Thyroid gland (tissue), 4 donors: ENCODE measurements around the gene SNCB. TPM values are rescaled to one million over a fixed set of nuclear protein-coding genes. Genes with fewer than 3 reads are reported as not detected.

Source experiments
- DNase-seq, 2 donors: peaks; one replicate each; pipeline ENCODE4 v3.0.0-alpha.2; 2019
- H3K27ac ChIP-seq, 3 donors: fragments of 200-600 bp; sonication (generic); 1 replicate in 2 of 3; 2 replicates in 1 of 3; pipeline ENCODE4 v1.5.1; 2016 to 2019; ENCODE audit warnings: mild to moderate bottlenecking in 1 of 3, moderate library complexity in 1 of 3
- H3K27me3 ChIP-seq: fragments of 200-600 bp; sonication (generic); one replicate; pipeline ENCODE4 v1.5.1; 2019
- H3K36me3 ChIP-seq, 2 donors: fragments of 200-600 bp; sonication (generic); one replicate each; pipeline ENCODE4 v1.5.1; 2016 to 2019
- H3K4me1 ChIP-seq, 2 donors: fragments of 200-600 bp; sonication (generic); one replicate each; pipeline ENCODE4 v1.5.1; 2017 to 2019
- H3K4me3 ChIP-seq, 3 donors: fragments of 200-600 bp; sonication (generic); replicated peaks in 1 of 3; 1 replicate in 2 of 3; 2 replicates in 1 of 3; pipeline ENCODE4 v1.5.1; 2016; ENCODE audit warnings: mild to moderate bottlenecking in 1 of 3
- H3K9me3 ChIP-seq: fragments of 200-600 bp; sonication (generic); one replicate; pipeline ENCODE4 v1.5.1; 2017
- CTCF ChIP-seq, 6 experiments: fragments of 200-600 bp in 3 of 6; fragments of 450-650 bp in 3 of 6; sonication (generic) in 3 of 6; IDR thresholded peaks; one replicate each; pipeline ENCODE4 v1.5.1; 2016 to 2019; ENCODE audit warnings: antibody characterized with exemption in 6 of 6, mild to moderate bottlenecking in 2 of 6, inconsistent platforms in 1 of 6, moderate library complexity in 1 of 6
- POLR2A ChIP-seq, 2 donors: fragments of 450-650 bp; IDR thresholded peaks; one replicate each; pipeline ENCODE4 v1.6.1; 2017; ENCODE audit warnings: antibody characterized with exemption in 2 of 2, mild to moderate bottlenecking in 2 of 2, moderate library complexity in 1 of 2
- WGBS, 2 donors: methylation state at CpG; one replicate each; pipeline ENCODE4 v1.1.5; 2017; 5-methylcytosine and 5-hydroxymethylcytosine counted together
- intact Hi-C: fragments of 100-400 bp; cut with DNase I; formaldehyde crosslinking; loops from one replicate; pipeline ENCODE4 v1.15.1; 2023
- total RNA-seq, 4 donors: library from RNA; depleted of rRNA; stranded (reverse); fragments of >200 nt; gene quantifications; one replicate each; pipeline ENCODE4 v1.2.3, GENCODE V29; 2016

The SNCB gene
- total RNA-seq, 4 donors from 2014 or later: not detected

- TF ChIP-seq CTCF (IDR thresholded peaks at IDR 0.05): no peak
- no peak for TF ChIP-seq POLR2A (IDR thresholded peaks at IDR 0.05)
- H3K4me3 ChIP-seq: no peak overlapping the region
- intact Hi-C loops: no loop called here
- H3K27me3 ChIP-seq: no peaks in the 10 kb centered on the region
- H3K36me3 ChIP-seq: no peaks in the 10 kb centered on the region
- DNase-seq: no peak
- no peaks in the 10 kb centered on the region for H3K4me1 ChIP-seq
- 53 to 62% methylated on average over 18 of the region's 18 CpGs for WGBS, 2 donors
- H3K27ac ChIP-seq: no peak overlapping the region
- no peaks in the 10 kb centered on the region for H3K9me3 ChIP-seq
These were observed 41.8 kb upstream of the SNCB start for GRCh38 chr5:176671890-176672747.

GRCh38 chr5:176671399-176671798, 41.1 kb upstream of the SNCB start:
- no peaks in the 10 kb centered on the region for H3K27me3 ChIP-seq
- no peak overlapping the region for H3K27ac ChIP-seq
- intact Hi-C loops: no loop called here
- no peaks in the 10 kb centered on the region for H3K9me3 ChIP-seq
- H3K36me3 ChIP-seq: no peaks in the 10 kb centered on the region
- DNase-seq: no peak
- H3K4me3 ChIP-seq: no peak overlapping the region
- no peak for TF ChIP-seq CTCF (IDR thresholded peaks at IDR 0.05)
- TF ChIP-seq POLR2A (IDR thresholded peaks at IDR 0.05): no peak
- no peaks in the 10 kb centered on the region for H3K4me1 ChIP-seq
- WGBS, 2 donors: 65 to 70% methylated on average over 4 of the region's 4 CpGs

DNA sequence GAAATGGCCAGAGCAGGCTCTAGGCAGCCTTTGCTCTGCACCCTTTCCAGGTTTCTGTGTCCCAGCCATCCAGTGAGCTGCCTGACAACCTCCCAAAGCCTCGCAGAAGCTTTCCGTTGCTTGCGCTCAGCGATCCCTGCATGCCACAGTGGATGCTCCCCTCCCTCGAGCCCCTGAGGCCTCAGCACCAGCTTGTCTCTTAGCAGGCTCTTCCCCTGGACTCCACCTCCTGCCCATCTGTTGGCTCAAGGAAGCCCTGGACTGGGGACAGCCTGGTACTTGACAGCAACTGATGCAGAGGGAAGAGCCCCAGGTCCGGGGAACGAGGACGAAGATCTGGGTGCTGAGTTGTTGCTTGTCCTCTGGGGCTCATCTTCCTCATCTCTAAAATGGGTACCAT, 40.1 kb upstream of the SNCB start:
- Histone ChIP-seq H3K4me3 (no peak overlapping the region), H3K4me1 (no peaks in the 10 kb centered on the region), H3K9me3 (no peaks in the 10 kb centered on the region), H3K27me3 (no peaks in the 10 kb centered on the region), H3K27ac (no peak overlapping the region), H3K36me3 (no peaks in the 10 kb centered on the region)
- intact Hi-C loops: no loop called here
- no peak for DNase-seq
- TF ChIP-seq CTCF (IDR thresholded peaks at IDR 0.05) (no peak), POLR2A (IDR thresholded peaks at IDR 0.05) (no peak)
- 73 to 81% methylated on average over 8 of the region's 8 CpGs for WGBS, 2 donors

- no peak for TF ChIP-seq POLR2A (IDR thresholded peaks at IDR 0.05)
- TF ChIP-seq CTCF (IDR thresholded peaks at IDR 0.05): no peak
- DNase-seq: no peak
- 63 to 69% methylated on average over 7 of the region's 7 CpGs for WGBS, 2 donors
- no peaks in the 10 kb centered on the region for H3K4me1 ChIP-seq
- intact Hi-C loops: no loop called here
- no peak overlapping the region for H3K27ac ChIP-seq
- no peaks in the 10 kb centered on the region for H3K36me3 ChIP-seq
- no peak overlapping the region for H3K4me3 ChIP-seq
- H3K27me3 ChIP-seq: no peaks in the 10 kb centered on the region
- no peaks in the 10 kb centered on the region for H3K9me3 ChIP-seq
These were observed 37.3 kb upstream of the SNCB start for GRCh38 chr5:176667637-176668036.

GRCh38 chr5:176665517-176665916, 35.2 kb upstream of the SNCB start:
- H3K9me3 ChIP-seq: no peaks in the 10 kb centered on the region
- intact Hi-C loops: no loop called here
- WGBS, 2 donors: 84 to 87% methylated on average over 6 of the region's 6 CpGs
- TF ChIP-seq CTCF (IDR thresholded peaks at IDR 0.05) (no peak), POLR2A (IDR thresholded peaks at IDR 0.05) (no peak)
- peaks cover 0 to 5% of the 10 kb centered on the region in 2 donors for H3K4me1 ChIP-seq
- H3K27ac ChIP-seq: no peak overlapping the region
- no peak for DNase-seq
- no peaks in the 10 kb centered on the region for H3K36me3 ChIP-seq
- no peaks in the 10 kb centered on the region for H3K27me3 ChIP-seq
- no peak overlapping the region for H3K4me3 ChIP-seq
